ENCODE measurements around the gene ARL4D. TPM values are rescaled to one million over a fixed set of nuclear protein-coding genes. Genes with fewer than 3 reads are reported as not detected.

The ARL4D gene
- total RNA-seq, 1 donor from 2014 or later: 35.6 TPM

GRCh38 chr17:43406676-43407645 lies 8.2 kb downstream of the ARL4D start:
- no peaks in the 10 kb centered on the region for H3K27me3 ChIP-seq
- H3K4me3 ChIP-seq: no peak overlapping the region
- no peak for DNase-seq (ENCODE audit: extremely low spot score in 2 of 2)
- H3K27ac ChIP-seq: peak overlapping the region; percentile 24
- H3K4me1 ChIP-seq: peaks cover 27% of the 10 kb centered on the region
- H3K9me3 ChIP-seq: no peaks in the 10 kb centered on the region
- no peaks in the 10 kb centered on the region for H3K36me3 ChIP-seq
- TF ChIP-seq POLR2AphosphoS5 (IDR thresholded peaks at IDR 0.05; ENCODE audit: insufficient read depth in 1 of 2, low read depth in 1 of 2): no peak
- no peak for TF ChIP-seq CTCF (IDR thresholded peaks at IDR 0.05)
- TF ChIP-seq POLR2A (IDR thresholded peaks at IDR 0.05): no peak
- intact Hi-C loops (cut with DNase I): loop anchor here (10.0 kb wide), 1 partner anchor 58 kb away; no protein-coding TSS in a partner anchor

DNA sequence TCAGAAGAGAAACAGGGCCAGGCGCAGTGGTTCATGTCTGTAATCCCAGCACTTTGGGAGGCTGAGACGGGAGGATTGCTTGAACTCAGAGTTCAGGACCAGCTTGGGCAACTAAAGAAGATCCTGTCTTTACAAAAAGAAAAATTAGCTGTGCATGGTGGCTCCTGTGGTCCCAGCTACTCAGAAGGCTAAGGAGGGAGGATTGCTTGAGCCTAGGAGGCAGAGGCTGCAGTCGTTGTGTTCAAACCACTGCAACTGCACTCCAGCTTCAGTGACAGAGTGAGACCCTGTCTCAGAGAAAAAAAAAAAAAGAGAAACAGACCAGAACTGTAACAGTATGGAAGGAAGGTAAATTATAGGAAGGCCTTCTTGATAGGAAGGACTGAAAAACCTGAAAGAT lies 10.3 kb downstream of the ARL4D start:
- Histone ChIP-seq H3K27me3 (no peaks in the 10 kb centered on the region), H3K9me3 (no peaks in the 10 kb centered on the region), H3K27ac (no peak overlapping the region), H3K36me3 (no peaks in the 10 kb centered on the region), H3K4me1 (peaks cover 18% of the 10 kb centered on the region), H3K4me3 (no peak overlapping the region)
- no peak for DNase-seq (ENCODE audit: extremely low spot score in 2 of 2)
- intact Hi-C loops (cut with DNase I): loop anchor here (10.0 kb wide), 1 partner anchor 56 kb away; no protein-coding TSS in a partner anchor
- TF ChIP-seq CTCF (IDR thresholded peaks at IDR 0.05) (no peak), POLR2A (IDR thresholded peaks at IDR 0.05) (no peak), POLR2AphosphoS5 (IDR thresholded peaks at IDR 0.05; ENCODE audit: insufficient read depth in 1 of 2, low read depth in 1 of 2) (no peak)

DNA sequence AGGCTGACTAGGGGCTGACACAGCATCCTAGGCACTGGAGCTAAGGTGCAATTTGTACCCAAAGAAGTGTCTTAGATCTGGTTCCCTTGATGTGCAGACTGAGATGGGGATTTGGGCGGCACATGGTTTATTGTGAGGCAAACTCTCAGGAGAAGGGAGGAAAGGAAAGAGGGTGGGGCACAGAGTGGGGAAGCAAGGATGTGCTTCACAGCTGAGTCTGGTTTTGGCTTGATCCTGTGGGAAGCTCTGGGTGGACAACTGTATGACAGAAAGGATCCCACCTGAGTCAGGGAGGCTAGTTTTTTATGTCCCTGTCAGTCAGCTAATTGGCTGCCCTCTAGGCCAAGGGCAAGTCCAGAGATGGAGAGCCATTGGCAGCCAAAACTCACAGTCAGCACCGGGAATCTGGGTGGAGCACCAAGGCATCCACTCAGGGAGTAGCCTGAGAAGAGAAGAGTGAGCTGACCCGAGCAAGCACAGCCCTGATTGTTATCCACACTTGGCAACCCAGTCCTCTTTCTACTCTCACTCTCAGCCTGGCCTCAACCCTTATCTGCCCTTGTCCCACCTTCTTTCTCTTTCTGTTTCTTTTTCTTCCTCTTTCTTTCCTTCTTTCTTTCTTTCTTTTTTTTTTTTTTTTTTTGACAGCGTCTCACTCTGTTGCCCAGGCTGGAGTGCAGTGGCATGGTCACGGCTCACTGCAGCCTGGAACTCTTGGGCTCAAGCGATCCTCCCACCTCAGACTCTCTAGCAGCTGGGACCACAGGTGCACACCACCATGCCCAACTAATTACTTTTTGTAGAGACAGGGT lies 12.0 kb downstream of the ARL4D start:
- no peak overlapping the region for H3K27ac ChIP-seq

GRCh38 chr17:43411369-43411677 lies 12.5 kb downstream of the ARL4D start:
- H3K9me3 ChIP-seq: no peaks in the 10 kb centered on the region
- intact Hi-C loops (cut with DNase I): no loop called here
- no peak for DNase-seq (ENCODE audit: extremely low spot score in 2 of 2)
- no peaks in the 10 kb centered on the region for H3K27me3 ChIP-seq
- TF ChIP-seq CTCF (IDR thresholded peaks at IDR 0.05): no peak
- no peak for TF ChIP-seq POLR2A (IDR thresholded peaks at IDR 0.05)
- no peak for TF ChIP-seq POLR2AphosphoS5 (IDR thresholded peaks at IDR 0.05; ENCODE audit: insufficient read depth in 1 of 2, low read depth in 1 of 2)
- peaks cover 18% of the 10 kb centered on the region for H3K4me1 ChIP-seq
- H3K27ac ChIP-seq: no peak overlapping the region
- H3K4me3 ChIP-seq: no peak overlapping the region
- H3K36me3 ChIP-seq: no peaks in the 10 kb centered on the region

More for the DNA sequence above, 12.0 kb downstream of the ARL4D start:
- H3K4me1 ChIP-seq: peaks cover 18% of the 10 kb centered on the region
- TF ChIP-seq POLR2A (IDR thresholded peaks at IDR 0.05) (no peak), CTCF (IDR thresholded peaks at IDR 0.05) (no peak)
- no peak for DNase-seq (ENCODE audit: extremely low spot score in 2 of 2)
- H3K36me3 ChIP-seq: no peaks in the 10 kb centered on the region
- no peaks in the 10 kb centered on the region for H3K9me3 ChIP-seq
- no peaks in the 10 kb centered on the region for H3K27me3 ChIP-seq
- intact Hi-C loops (cut with DNase I): no loop called here
- no peak overlapping the region for H3K4me3 ChIP-seq
